Mesendoderm (in vitro differentiated cells): ENCODE measurements around the gene MYO16.

ENCODE experiments used
- DNase-seq: peaks from one replicate; pipeline ENCODE4 v3.0.0; 2013
- H2AK5ac ChIP-seq: 2 replicates; pipeline ENCODE4 v1.6.1; 2013; ENCODE audit warnings: low read length, inconsistent platforms
- H2BK120ac ChIP-seq: 2 replicates; pipeline ENCODE4 v1.6.1; 2013; ENCODE audit warnings: low read depth, mild to moderate bottlenecking, low read length, moderate library complexity, mixed read lengths
- H2BK15ac ChIP-seq: replicated peaks from 2 replicates; pipeline ENCODE4 v1.6.1; 2013; ENCODE audit warnings: low read depth, mild to moderate bottlenecking, moderate library complexity
- H2BK5ac ChIP-seq: 2 replicates; pipeline ENCODE4 v1.6.1; 2013; ENCODE audit warnings: low read length, inconsistent platforms
- H3K18ac ChIP-seq: 2 replicates; pipeline ENCODE4 v1.6.1; 2013; ENCODE audit warnings: mild to moderate bottlenecking, low read length, mixed read lengths
- H3K23ac ChIP-seq: one replicate; pipeline ENCODE4 v1.6.1; 2013; ENCODE audit warnings: low read length
- H3K27ac ChIP-seq: 2 replicates; pipeline ENCODE4 v1.5.1; 2013; ENCODE audit warnings: low read depth, mild to moderate bottlenecking, inconsistent platforms, low read length, moderate library complexity
- H3K27me3 ChIP-seq: 2 replicates; pipeline ENCODE4 v1.6.1; 2013; ENCODE audit warnings: low read length, control low read depth, mild to moderate bottlenecking, inconsistent platforms; ENCODE audit not compliant: insufficient read depth, poor library complexity
- H3K36me3 ChIP-seq: 2 replicates; pipeline ENCODE4 v1.6.1; 2013; ENCODE audit warnings: low read length, inconsistent platforms; ENCODE audit not compliant: control insufficient read depth, insufficient read depth
- H3K4ac ChIP-seq: one replicate; pipeline ENCODE4 v1.6.1; 2013; ENCODE audit warnings: low read depth, mild to moderate bottlenecking, low read length, moderate library complexity
- H3K4me1 ChIP-seq: 2 replicates; pipeline ENCODE4 v1.6.1; 2013; ENCODE audit warnings: low read depth, low read length, inconsistent platforms; ENCODE audit not compliant: control insufficient read depth
- H3K4me2 ChIP-seq: 2 replicates; pipeline ENCODE4 v1.6.1; 2013; ENCODE audit warnings: low read length
- H3K4me3 ChIP-seq: 2 replicates; pipeline ENCODE4 v1.5.1; 2013; ENCODE audit warnings: mild to moderate bottlenecking, low read length
- H3K56ac ChIP-seq: one replicate; pipeline ENCODE4 v1.6.1; 2013; ENCODE audit warnings: low read length
- H3K79me1 ChIP-seq: 2 replicates; pipeline ENCODE4 v1.6.1; 2013; ENCODE audit warnings: low read length, inconsistent platforms
- H3K79me2 ChIP-seq: 2 replicates; pipeline ENCODE4 v1.6.1; 2013; ENCODE audit warnings: mild to moderate bottlenecking, low read length; ENCODE audit not compliant: control insufficient read depth, insufficient read depth
- H3K9ac ChIP-seq: 2 replicates; pipeline ENCODE4 v1.6.1; 2013; ENCODE audit warnings: low read length, inconsistent platforms
- H4K5ac ChIP-seq: one replicate; pipeline ENCODE4 v1.6.1; 2013; ENCODE audit warnings: low read length
- H4K8ac ChIP-seq: one replicate; pipeline ENCODE4 v1.6.1; 2013; ENCODE audit warnings: low read depth, mild to moderate bottlenecking, control low read depth, low read length, moderate library complexity
- WGBS: extraction: QIAGEN DNeasy Blood & Tissue Kit; methylation state at CpG from one replicate; pipeline ENCODE4 v1.1.7; 2013; ENCODE audit warnings: low lambda C conversion rate, missing lambda C conversion rate; ENCODE audit not compliant: insufficient coverage; ENCODE audit errors: extremely low coverage; 5-methylcytosine and 5-hydroxymethylcytosine counted together

MYO16 gene

GRCh38 chr13:108926862-108927261, 297.5 kb downstream of the MYO16 start:
- H4K5ac ChIP-seq, result no peak overlapping the region

DNA sequence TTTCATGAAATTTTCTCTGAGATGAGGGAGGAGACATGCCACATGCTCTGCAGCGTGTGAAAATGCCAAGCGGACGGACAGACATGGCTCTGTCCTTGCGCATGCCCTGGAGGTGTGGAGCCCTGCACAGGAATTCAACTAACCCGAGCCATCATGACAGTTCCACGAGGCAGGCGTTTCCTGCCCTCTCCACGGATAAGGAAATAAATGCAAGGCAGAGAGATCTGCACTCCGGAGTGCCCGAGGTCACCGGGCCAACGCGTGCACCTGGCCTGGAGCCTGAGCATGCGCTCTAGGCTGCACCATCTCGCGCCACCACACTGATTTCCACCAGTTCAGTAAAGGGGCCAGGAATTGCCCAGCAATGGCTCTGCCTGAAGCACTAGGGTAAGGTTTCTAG, 298.2 kb downstream of the MYO16 start:
- no peaks in the 10 kb centered on the region for H3K4me1 ChIP-seq
- H3K27ac ChIP-seq, result no peak overlapping the region
- no peaks in the 10 kb centered on the region for H3K79me1 ChIP-seq
- no peak overlapping the region for H3K4me3 ChIP-seq
- no peak overlapping the region for H3K4me2 ChIP-seq
- no peak overlapping the region for H4K5ac ChIP-seq
- no peaks in the 10 kb centered on the region for H3K36me3 ChIP-seq
- no peak overlapping the region for H3K18ac ChIP-seq
- WGBS, result no CpG with 5 or more reads among the region's 16 CpGs
- H3K27me3 ChIP-seq, result no peaks in the 10 kb centered on the region
- no peak overlapping the region for H2BK5ac ChIP-seq
- H3K56ac ChIP-seq, result no peak overlapping the region
- no peak overlapping the region for H2AK5ac ChIP-seq
- H3K9ac ChIP-seq, result no peak overlapping the region
- no peak overlapping the region for H3K4ac ChIP-seq
- H2BK120ac ChIP-seq, result no peak overlapping the region
- H3K79me2 ChIP-seq, result no peaks in the 10 kb centered on the region
- no peak overlapping the region for H3K23ac ChIP-seq
- H2BK15ac ChIP-seq, result no peak overlapping the region
- H4K8ac ChIP-seq, result no peak overlapping the region
- DNase-seq, result no peak

More at GRCh38 chr13:108926862-108927261, 297.5 kb downstream of the MYO16 start:
- Histone ChIP-seq H3K18ac (no peak overlapping the region), H3K4me3 (no peak overlapping the region), H2BK120ac (no peak overlapping the region), H2AK5ac (no peak overlapping the region), H3K27me3 (no peaks in the 10 kb centered on the region), H3K4me2 (no peak overlapping the region), H3K36me3 (no peaks in the 10 kb centered on the region), H4K8ac (no peak overlapping the region), H3K79me1 (no peaks in the 10 kb centered on the region), H2BK5ac (no peak overlapping the region), H3K79me2 (no peaks in the 10 kb centered on the region), H3K4me1 (no peaks in the 10 kb centered on the region), H3K27ac (no peak overlapping the region), H2BK15ac (no peak overlapping the region), H3K56ac (no peak overlapping the region), H3K4ac (no peak overlapping the region), H3K23ac (no peak overlapping the region), H3K9ac (no peak overlapping the region)
- DNase-seq, result no peak
- no CpG with 5 or more reads among the region's 5 CpGs for WGBS

DNA sequence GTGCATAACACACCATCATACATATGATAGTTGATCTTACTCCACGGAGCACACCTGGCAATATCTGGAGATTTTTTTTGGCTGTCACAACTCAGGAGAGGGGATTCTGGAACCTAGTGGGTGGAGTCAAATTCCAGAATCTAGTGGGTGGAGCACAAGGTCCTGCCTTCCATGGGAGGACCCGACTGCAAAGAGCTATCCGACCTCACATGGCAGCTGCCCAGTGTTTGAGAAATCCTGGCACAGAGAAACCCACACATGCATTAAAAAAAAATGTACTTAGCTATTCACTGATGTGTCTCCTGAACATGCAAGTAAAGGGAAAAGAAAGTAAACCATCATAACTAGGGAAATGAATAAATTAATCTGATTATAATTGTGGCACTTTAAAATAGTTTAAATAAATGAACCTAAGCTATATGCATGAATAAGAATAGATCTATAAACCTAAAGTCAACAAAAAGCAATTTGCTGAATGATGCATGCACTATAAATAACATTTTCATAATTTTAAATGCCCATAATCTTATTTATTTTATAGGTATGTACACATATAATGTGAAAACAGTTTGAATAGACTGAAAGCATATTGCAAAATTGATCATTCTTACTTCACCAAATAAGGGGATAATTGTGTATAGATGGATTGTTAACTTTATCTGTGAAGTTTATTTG, 300.3 kb downstream of the MYO16 start:
- no peaks in the 10 kb centered on the region for H3K36me3 ChIP-seq
- no peak overlapping the region for H3K9ac ChIP-seq
- H2BK120ac ChIP-seq, result no peak overlapping the region
- DNase-seq, result no peak
- no peak overlapping the region for H3K27ac ChIP-seq
- no peaks in the 10 kb centered on the region for H3K79me1 ChIP-seq
- H2BK5ac ChIP-seq, result no peak overlapping the region
- H4K8ac ChIP-seq, result no peak overlapping the region
- H3K4me3 ChIP-seq, result no peak overlapping the region
- no peak overlapping the region for H2AK5ac ChIP-seq
- no peak overlapping the region for H3K56ac ChIP-seq
- no peak overlapping the region for H3K18ac ChIP-seq
- H3K23ac ChIP-seq, result no peak overlapping the region
- no peak overlapping the region for H3K4me2 ChIP-seq
- no peaks in the 10 kb centered on the region for H3K27me3 ChIP-seq
- no peaks in the 10 kb centered on the region for H3K4me1 ChIP-seq
- H3K4ac ChIP-seq, result no peak overlapping the region
- H3K79me2 ChIP-seq, result no peaks in the 10 kb centered on the region
- no peak overlapping the region for H4K5ac ChIP-seq
- no peak overlapping the region for H2BK15ac ChIP-seq
- WGBS, result no CpG with 5 or more reads among the region's 3 CpGs

DNA sequence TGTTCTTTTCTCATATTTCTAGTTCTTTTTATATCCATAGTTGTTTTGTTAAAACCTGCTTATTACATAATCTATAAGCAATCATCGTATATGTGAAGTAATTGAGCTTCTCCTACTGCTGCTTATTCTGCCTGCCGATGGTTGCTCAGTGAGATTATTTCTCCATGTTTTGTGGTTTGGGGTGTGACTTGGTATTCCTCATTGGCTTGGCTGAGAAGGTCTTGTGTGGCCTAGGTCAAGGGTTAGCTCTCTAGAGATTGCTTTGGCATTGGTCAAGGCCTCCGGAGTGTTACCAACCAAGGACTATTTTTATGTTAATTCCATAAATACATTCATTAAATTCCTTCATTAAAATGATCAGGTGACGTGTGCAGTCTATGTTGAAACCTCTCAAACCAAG, 302.8 kb downstream of the MYO16 start:
- no peak overlapping the region for H2BK5ac ChIP-seq
- H4K8ac ChIP-seq, result no peak overlapping the region
- H3K4me3 ChIP-seq, result no peak overlapping the region
- H3K23ac ChIP-seq, result no peak overlapping the region
- no peak overlapping the region for H4K5ac ChIP-seq
- H3K9ac ChIP-seq, result no peak overlapping the region
- H2AK5ac ChIP-seq, result no peak overlapping the region
- no peak overlapping the region for H2BK15ac ChIP-seq
- no peaks in the 10 kb centered on the region for H3K79me1 ChIP-seq
- H3K27ac ChIP-seq, result no peak overlapping the region
- no peaks in the 10 kb centered on the region for H3K36me3 ChIP-seq
- H3K56ac ChIP-seq, result no peak overlapping the region
- no CpG with 5 or more reads among the region's 4 CpGs for WGBS
- no peak overlapping the region for H3K4me2 ChIP-seq
- no peak for DNase-seq
- H3K79me2 ChIP-seq, result no peaks in the 10 kb centered on the region
- H3K4ac ChIP-seq, result no peak overlapping the region
- H3K27me3 ChIP-seq, result no peaks in the 10 kb centered on the region
- H3K18ac ChIP-seq, result no peak overlapping the region
- H3K4me1 ChIP-seq, result no peaks in the 10 kb centered on the region
- H2BK120ac ChIP-seq, result no peak overlapping the region

DNA sequence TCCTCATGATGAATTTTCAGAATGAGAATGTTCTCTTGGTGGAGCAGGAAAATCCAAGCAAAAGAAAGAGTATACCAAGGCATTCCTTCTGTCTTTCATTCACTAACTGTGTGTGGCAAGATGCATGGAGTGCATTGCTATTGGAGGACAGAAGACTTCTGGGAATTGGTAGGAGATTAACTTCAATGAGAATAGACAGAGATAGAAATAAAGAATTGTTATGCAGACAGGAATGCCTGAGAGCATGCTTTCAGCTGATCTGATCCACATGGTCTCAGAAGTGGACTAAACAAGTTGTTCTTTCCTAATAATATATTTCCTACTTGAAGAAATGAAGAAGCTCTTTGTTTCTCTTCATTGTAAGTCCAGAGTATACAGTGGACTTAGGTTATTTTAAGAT, 303.6 kb downstream of the MYO16 start:
- no peak overlapping the region for H2BK120ac ChIP-seq
- H3K27ac ChIP-seq, result no peak overlapping the region
- H4K8ac ChIP-seq, result no peak overlapping the region
- no peaks in the 10 kb centered on the region for H3K4me1 ChIP-seq
- H4K5ac ChIP-seq, result no peak overlapping the region
- H3K23ac ChIP-seq, result no peak overlapping the region
- H3K56ac ChIP-seq, result no peak overlapping the region
- no peak overlapping the region for H3K4me2 ChIP-seq
- DNase-seq, result no peak
- no peak overlapping the region for H3K4me3 ChIP-seq
- H3K79me1 ChIP-seq, result no peaks in the 10 kb centered on the region
- H2AK5ac ChIP-seq, result no peak overlapping the region
- no peaks in the 10 kb centered on the region for H3K27me3 ChIP-seq
- H3K18ac ChIP-seq, result no peak overlapping the region
- no peak overlapping the region for H2BK5ac ChIP-seq
- H3K9ac ChIP-seq, result no peak overlapping the region
- no peaks in the 10 kb centered on the region for H3K79me2 ChIP-seq
- no peak overlapping the region for H3K4ac ChIP-seq
- no peaks in the 10 kb centered on the region for H3K36me3 ChIP-seq
- no peak overlapping the region for H2BK15ac ChIP-seq

DNA sequence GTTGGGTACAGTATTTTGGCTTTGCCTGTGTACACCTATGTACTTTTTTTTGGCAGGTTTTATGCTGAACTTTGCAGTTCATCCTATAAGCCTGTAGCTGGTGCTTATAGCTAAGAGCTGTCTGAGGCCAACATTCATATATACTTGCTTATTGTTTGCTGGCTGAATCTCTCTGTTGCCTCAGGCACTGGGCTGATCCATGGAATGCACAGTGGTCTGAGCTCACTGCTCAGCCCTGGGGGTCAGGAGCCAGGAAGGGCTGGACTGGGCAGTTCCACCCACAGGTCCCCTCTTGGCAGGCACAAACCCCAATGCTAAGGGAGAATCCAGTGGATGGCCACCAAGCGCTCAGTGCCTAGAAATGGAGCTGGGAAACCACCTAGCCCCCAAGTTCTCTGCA, 308.7 kb downstream of the MYO16 start:
- no peak overlapping the region for H3K4ac ChIP-seq
- no peak overlapping the region for H3K4me3 ChIP-seq
- no peaks in the 10 kb centered on the region for H3K79me1 ChIP-seq
- no peaks in the 10 kb centered on the region for H3K36me3 ChIP-seq
- WGBS, result no CpG with 5 or more reads among the region's 1 CpG
- no peak for DNase-seq
- no peak overlapping the region for H3K27ac ChIP-seq
- no peaks in the 10 kb centered on the region for H3K4me1 ChIP-seq
- H3K18ac ChIP-seq, result no peak overlapping the region
- H3K79me2 ChIP-seq, result no peaks in the 10 kb centered on the region
- no peak overlapping the region for H3K56ac ChIP-seq
- H4K8ac ChIP-seq, result no peak overlapping the region
- no peak overlapping the region for H3K4me2 ChIP-seq
- no peak overlapping the region for H2BK120ac ChIP-seq
- no peak overlapping the region for H2AK5ac ChIP-seq
- no peak overlapping the region for H2BK15ac ChIP-seq
- H3K9ac ChIP-seq, result no peak overlapping the region
- H2BK5ac ChIP-seq, result no peak overlapping the region
- H3K27me3 ChIP-seq, result no peaks in the 10 kb centered on the region
- H3K23ac ChIP-seq, result no peak overlapping the region
- no peak overlapping the region for H4K5ac ChIP-seq
